DMS 273 treated with DMSO at 0.1 percent for 48 hours (cell line): Measurements from ENCODE around the gene ATP5PD.
A peak's percentile ranks its signal among the peaks of the same experiment; 100 is the strongest.

Experiments used
- DNase-seq: peaks from one replicate; lab custom pipeline; 2025; lab: John Stamatoyannopoulos, UW

ATP5PD gene

DNA sequence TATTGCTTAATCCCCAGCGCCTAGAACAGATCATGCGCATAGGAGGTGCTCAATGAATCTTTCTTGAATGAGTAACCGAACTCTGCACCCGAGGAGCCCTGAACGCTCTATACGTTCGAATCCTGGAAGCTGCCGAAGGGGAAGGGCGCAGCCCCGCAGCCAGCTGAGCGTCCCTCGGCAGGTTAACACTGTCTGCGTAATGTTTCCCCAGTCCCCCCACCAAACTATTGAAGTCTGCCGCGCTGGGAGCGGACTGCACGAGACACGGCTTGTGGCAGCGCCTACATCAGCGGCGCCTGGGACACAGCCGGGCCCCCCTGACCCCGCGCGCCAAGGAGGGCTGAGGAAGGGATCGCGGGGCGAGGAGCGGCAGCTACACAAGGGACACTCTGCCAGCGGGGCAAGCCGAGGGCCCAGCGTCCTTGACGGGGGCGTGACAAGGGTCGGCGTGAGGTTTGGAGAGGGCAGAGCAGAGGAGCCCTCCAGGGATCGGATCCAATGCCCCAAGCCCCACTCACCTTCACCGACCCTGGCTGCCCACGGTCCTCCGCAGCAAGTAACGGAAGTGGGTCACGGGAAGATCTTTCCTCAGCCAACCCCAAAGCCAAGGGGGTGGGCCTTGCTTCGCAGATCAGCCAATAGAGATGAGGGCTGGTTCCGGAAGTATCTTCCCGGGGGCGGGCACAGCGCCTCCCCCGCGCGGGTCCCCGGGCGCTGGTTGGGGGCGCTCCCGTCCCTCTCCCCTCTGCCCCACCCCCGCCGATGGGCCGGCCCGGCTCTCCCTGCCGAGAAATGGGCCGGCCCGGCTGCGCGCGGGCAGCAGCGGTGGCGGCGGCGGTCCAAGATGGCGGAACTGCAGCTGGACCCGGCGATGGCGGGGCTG is at the start of gene ATP5PD, which contains the start of gene KCTD2:
TSS of gene ATP5PD (minus strand) at position 563 of the 883 bp plus-strand sequence. CDS start 4,319 bp downstream, outside the sequence.
TSS of gene KCTD2 (plus strand) at position 819 of the 883 bp plus-strand sequence. CDS start at position 845, 26 bp downstream.
- DNase-seq = peak; percentile 94

DNA sequence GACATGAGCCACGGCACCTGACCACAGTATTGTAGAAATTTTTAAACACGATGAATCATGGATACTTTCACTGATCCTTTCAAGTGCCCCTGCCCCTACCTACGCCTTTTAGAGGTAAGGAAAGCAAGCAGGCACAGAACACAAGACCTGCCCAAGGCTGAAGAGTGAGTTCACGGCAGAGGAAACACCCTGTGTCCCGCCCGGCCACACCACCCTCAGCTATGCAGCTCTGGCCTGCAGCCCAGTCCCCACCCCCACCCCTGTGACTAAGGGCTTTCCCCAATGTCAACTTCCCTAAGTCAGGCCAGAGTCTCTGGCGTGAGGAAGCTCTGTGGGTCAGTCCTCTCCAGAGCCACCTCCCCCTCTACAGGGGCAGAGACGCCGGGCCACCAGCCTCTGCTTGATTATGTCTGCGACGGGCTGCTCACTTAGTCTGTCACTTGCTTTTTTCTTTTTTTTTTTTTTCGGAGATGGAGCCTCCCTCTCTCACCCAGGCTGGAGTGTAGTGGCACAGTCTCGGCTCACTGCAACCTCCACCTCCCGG is 49.4 kb upstream of the ATP5PD start:
- no peak for DNase-seq

DNA sequence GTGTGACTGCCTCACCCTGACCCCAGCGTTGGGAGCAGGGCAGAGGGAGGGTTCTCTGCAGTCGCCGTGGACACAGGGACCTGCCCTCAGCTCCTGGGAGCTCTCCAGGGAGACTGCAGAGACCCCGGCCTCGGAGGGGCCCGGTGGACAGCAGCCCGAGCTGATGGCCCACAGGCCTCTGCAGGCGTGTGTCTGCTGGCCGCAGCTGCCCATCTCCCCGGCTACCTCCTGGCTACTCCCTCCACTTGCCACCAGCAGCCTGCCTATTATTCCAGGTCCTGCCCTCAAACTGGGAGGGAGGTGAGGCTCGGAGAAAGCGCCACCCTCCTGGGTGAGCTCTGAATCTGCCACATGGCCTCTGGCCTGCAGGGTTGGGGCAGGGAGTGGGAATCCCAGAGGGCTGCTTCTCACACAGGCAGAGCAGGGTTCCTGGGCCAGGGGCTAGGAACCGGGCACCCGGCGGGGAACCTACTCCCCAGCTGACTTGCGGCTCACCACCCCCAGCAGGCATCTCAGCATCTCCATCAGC is 48.2 kb upstream of the ATP5PD start:
- DNase-seq = no peak

DNA sequence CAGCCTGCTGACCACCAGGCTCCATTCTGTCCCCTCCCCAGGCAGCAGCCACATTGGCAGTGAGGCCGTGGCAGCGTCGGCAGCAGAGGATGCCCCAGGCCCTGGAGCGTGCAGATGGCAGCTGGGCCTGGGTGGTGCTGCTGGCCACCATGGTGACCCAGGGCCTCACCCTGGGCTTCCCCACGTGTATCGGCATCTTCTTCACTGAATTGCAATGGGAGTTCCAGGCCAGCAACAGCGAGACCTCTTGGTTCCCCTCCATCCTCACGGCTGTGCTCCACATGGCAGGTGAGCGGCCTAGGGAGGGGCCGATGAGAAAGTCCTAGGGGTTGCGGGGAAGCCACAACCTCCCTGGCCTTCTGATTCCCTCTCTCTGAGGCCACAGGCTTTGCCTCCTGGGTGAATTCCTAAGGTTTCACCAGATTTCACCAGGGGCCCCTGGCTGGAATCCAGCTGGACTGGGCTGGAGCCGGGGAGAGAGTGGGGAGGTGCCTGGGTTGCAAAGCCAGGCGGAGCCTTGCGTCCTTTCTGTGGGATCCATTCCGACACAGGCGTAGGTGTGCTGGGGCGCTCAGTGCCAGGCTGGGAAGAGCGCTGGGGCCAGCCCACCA is 46.9 kb upstream of the ATP5PD start:
- DNase-seq = no peak

DNA sequence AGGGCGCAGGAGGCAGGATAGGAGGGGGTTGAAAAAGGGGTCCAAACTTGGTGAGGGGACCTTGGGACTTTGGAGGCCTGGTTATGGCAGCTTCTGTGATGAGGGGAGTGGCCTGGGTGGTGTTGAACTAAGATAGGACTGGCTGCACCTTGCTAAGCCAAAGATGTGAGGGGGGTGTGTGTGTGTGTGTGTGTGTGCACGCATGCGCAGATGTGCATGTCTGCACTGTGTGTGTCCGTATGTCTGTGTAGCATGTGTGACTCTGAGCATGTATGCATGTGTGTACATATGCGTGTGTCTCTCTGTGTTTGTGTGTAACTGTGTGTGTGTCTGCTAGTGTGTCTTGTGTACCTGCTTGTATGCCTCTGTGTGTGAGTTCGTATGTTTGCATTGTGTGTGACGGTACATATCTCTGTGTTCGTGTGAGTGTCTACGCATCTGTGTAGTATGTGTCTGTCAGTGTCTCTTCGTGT is 45.1 kb upstream of the ATP5PD start:
- no peak for DNase-seq

DNA sequence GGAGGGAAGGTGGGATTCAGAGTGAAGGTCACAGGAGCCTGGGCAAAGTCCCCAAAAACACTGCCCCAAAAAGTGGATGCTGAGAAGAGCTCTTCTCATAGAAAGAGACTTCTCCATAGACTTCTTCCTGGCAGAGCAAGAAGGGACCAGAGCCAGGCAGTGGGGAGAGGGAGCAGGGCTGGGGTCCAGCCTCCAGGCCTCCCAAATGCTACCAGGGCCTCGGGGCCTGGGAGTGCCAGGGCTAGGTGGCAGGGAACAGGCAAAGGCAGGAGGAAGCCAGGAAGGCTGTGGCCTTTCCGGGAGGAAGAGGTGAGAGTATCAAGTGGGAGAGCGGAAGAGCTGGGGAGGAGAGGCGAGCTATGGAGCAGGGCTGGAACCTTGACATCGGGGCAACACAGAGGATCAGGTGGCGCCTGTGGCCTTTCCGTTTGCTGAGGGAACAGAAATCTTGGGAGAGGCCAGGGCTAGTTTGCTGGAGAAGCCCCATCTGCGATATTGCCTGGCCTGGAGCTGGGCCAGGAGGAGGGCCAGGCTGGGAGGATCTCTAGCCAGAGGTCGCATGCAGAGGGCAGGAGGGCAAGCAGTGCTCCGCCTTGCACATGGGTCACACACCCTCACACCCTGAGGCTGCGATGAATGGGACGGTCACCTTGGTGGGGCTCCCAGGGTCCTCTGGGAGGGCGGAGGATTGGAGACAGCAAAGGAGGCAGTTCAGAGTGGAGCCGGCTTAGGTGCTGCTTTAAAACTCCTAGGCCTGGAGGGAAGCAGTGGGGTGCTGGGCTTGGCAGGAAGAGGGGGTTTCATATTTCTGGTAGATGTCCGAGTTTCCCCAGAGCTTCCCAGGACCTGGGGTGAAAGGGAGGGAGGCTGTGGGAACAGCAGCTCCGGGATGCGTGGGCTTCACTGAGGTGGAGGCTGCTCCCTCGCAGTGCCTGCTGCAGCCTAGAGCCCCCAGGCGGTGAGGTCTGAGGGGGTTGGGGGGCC is 44.4 kb upstream of the ATP5PD start:
- no peak for DNase-seq

DNA sequence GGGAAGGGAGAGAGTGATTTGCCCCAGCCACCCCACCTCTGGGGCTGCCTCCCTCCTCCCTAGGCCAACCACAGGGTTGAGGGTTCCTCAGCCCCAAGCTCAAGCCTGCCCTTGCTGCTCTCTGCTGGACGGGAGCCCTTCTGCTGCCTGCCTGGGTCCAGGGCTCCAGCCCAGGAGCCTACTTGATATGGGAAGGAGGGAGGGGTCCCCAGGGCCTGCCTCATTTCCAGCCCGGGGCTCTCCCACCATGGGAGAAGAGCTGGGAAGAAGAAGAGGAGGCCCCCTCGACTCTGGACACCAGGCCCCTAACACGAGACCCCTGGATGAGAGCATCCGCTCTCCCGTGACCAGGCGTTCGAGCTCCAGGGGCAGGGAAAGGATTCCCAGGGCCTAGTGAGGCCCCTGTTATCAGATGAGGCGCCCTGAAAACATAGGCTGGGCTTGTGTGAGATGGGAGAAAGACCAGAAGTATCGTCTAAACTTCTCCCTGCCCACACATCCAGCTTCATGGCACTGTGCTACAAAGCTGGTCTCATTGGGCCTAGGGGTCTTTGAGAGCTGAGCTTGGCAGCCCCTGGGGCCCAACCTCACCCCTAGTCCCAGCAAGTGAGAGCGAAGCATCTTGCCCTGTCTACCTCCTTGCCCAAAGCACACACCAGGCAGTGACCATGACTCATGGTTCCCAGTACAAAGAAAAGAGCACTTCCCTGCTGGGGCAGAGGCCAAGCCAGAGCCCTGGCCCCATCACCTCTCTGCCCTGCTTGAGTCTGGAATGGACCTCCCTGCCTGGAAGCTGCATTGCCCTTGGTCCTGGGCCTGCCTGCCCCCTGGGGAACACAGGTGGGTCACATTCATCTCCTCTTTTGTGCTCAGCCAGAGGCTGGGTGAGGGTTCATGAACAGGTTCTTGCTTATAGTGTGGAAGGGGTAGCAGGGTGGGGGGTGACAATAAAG is 42.0 kb upstream of the ATP5PD start:
- DNase-seq = no peak

DNA sequence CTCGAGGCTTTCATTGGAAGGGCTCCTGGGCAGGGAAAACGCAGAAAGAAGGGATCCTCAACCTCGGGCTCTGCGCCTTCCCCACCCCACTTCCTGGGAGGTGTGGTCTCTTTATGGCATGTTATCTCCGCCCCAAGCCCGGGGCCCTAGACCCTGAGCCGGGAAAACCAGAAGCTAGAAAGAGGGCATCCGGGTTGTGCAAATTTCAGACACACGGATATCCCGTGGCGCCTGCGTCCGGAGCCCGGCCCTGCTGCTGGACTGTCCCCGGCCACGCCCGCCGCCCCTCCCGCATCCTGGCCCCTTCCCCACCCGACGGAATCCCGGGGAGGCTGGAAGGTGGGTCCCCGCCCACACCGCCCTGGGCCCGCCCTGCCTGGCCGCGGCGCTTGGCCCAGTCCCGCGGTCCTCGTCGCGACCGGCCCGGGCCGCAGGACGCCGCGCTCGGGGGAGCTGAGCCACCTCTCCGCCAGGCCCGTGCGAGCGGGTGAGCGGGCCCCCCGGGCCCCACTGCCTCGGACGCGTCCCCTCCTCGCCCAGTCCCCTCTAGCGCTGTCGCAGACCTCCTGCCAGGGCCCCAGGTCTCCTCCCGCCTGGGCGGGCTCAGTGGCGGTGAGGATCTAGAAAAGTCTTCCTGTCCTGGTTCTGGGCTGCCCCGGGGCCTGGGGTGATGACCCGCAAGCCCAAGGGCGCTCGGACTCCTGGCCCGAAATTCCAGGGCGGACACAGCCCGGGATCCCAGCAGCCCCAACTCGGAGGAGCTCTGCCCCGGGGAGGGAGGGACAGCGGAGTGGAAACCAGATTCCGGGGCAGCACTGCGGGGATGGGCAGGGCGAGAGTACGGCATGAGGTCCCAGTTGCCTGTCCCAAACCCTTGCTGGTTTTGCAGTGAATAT is 41.0 kb upstream of the ATP5PD start, which contains the start of gene SLC16A5:
TSS of gene SLC16A5 (plus strand) at position 397 of the 896 bp plus-strand sequence. CDS start 5,683 bp downstream, outside the sequence.
- no peak for DNase-seq

DNA sequence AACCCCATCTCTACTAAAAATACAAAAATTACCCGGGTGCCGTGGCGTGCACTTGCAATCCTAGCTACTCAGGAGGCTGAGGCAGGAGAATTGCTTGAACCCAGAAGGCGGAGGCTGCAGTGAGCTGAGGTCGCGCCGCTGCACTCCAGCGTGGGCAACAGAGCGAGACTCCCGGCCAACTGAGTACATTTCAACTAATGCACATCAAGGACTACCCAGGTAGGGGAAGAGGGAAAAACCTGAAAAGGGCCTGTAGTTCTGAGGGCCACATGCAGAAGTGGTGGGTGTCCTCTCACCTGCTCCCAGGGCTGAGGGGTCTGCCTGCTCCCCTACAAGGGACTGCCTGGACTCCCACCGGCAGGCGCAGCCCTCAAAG is 40.4 kb upstream of the ATP5PD start:
- no peak for DNase-seq

DNA sequence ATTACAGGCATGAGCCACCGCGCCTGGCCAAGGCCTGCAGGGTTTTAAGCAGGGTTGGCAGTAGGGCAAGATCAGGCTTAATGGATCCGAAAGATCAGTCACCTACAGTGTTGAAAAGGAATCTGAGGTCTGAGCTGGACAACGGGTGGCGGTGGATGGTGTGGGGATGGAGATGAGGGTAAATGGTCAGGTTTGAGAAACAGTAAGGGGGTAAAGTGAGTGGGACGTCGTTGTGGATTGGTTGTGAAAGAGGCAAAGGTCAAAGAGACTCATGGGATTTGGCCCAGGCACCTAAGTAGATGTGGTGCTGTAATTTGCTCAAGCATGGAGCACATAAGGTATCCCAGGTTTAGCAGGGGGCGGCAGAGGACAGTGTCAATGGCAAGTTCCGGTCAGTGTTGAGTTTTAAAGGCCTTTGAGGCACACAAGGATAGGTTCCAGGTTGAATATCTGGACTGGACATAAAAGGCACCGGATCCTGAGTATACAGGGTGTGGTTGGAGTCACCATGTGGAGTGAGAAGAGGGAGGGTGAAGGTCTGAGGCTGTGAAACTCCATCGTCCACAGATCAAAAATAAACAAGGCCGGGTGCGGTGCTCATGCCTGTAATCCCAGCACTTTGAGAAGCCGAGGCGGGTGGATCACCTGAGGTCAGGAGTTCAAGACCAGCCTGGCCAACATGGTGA is 39.9 kb upstream of the ATP5PD start:
- DNase-seq = no peak

DNA sequence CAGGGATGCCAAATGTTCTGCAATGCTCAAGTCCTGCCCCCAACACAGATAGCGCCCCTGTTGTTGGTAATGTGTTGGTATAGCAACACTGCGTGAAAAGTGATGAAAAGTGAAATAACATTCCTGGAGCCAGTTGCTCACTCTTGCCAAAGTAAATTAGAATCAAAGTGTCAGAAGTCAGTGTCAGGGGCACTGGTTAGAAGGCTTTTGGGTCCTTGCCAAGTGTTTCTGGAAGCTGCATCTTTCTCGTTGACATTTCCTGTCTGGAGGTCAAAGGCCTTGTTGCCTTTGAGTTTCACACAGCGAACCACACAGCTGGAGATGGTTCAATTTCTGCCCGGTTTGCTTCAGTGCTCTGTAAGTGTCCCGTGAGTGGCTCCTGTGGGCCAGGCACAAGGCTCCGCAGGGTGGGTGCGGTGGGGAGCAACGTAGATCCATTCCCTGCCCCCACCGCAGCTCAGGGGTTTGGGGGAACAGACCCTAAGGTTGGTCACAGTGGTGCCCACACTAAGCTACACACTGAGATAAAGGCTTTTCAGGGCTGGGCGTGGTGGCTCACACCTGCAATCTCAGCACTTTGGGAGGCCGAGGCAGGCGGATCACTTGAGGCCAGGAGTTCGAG is 37.4 kb upstream of the ATP5PD start:
- DNase-seq = no peak

DNA sequence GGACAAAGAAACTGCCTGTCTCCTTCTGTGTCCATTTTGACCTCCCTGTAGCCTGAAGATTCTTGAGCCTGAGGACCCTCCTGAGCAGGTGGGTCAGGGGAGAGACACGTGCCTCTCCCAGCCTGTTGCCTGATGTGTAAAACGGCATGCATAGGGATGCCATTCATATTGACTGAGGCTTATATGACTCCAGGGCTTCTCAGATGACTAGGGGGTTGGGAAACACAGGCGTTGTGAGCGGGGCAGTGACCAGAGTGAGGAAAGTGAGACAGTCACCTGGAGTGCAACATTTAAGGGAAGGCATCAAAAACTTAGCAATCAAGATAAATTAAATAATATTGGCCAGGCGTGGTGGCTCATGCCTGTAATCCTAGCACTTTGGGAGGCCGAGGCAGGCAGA is 35.9 kb upstream of the ATP5PD start:
- DNase-seq = no peak

DNA sequence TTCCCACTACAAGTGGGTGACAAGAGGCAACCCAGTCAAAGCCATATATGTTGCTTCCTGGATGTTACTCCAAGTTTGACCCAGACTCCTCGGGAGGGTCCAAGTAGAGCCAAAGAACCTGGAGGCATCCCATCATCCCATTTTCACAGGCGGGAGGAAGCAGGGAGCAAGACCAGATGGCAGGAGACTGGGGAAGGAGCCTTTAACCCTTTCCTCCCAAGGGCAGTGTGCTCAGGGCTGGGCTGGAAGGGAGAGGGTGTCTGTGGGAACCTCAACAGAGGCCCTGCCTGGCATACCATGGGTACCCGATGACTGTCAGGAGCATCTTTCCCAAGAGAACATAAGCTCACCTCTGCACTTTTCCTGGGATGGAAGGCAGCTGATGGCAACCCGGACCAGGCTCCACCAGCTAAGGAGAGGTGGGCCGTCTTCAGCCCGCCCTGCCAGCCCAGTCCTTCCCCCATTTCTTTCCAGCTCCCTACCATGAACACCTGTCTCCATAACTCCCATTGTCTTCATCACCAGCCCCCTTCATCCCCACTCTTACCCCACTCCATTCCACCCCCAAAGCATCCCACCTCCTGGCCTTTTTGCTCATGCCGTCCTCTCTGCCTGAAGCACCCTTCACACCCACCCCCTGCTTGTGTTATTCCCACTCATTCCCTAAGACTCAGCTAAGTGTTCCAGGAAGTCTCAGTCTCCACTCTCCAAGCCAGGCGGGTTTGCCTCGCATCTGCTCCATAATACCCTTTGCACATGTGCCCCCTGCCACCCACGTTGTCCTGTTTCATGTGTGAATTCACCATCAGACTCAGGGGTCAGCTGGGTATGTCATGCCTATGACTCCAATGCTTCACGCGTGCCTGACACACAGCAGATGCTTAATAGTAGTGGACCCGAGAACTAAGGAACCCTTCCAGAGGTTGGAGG is 35.1 kb upstream of the ATP5PD start:
- no peak for DNase-seq

DNA sequence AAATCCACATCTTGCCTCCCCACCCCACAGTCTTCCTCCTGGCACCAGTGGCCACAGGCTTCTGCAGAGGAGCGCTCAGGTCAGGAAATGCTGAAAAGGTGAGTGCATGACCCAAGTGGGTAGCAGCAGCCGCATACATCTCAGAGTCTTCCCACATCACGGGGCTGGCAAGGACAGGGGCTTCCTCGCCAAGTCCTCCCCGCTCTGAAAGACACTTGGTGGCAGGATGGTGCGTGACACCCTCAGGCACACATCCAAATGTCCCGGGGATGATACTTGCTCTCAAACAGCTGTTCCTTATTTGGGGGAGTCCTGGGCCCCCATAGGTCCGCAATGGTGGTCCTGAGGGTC is 32.2 kb upstream of the ATP5PD start:
- no peak for DNase-seq

DNA sequence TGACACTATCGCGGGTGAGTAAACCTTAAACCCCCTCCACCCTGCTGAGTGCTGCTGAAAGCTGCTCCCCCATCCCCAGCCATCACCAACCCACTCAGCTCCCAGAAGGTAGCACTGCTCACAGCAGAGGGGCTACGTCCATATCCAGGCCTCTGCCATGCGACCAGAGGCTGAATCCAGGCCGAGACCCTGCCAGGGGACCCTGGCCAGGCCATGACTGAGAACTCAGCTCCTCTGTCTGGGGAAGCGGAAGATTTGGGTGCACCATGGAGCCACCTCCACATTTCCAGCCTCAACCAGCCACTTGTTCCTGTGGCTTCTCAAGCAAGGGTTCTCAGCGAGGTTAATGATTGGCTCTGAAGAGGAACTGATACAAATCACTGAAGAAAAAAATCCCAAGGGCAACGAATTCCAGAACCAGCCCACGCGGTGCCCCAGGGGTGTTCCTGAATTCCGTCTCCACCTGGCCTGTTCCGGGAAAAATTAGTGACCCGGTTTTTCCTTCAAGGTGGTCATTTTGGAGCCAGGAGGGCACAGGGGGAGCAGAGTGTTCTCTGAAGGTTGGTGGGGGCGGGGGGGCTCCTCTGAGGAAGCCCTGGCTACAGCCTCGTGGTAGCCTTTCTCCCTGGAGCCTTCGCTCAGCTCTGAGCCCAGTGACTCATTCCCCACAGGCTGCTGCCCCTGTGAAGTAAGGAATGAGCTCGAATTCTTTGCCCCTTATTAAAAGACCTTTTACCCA is 31.7 kb upstream of the ATP5PD start:
- no peak for DNase-seq
